Stimulated activated CD4-positive, alpha-beta T cell treated with anti-CD3 and anti-CD28 coated beads, Interleukin-15, amount 100 ng/mL, for 24 hours (primary cell): ENCODE data around the gene AK4.
A peak's percentile ranks its signal among the peaks of the same experiment; 100 is the strongest.

Experiments
- DNase-seq: peaks from one replicate; pipeline ENCODE4 v3.0.0-alpha.2; 2020

AK4 gene

DNA sequence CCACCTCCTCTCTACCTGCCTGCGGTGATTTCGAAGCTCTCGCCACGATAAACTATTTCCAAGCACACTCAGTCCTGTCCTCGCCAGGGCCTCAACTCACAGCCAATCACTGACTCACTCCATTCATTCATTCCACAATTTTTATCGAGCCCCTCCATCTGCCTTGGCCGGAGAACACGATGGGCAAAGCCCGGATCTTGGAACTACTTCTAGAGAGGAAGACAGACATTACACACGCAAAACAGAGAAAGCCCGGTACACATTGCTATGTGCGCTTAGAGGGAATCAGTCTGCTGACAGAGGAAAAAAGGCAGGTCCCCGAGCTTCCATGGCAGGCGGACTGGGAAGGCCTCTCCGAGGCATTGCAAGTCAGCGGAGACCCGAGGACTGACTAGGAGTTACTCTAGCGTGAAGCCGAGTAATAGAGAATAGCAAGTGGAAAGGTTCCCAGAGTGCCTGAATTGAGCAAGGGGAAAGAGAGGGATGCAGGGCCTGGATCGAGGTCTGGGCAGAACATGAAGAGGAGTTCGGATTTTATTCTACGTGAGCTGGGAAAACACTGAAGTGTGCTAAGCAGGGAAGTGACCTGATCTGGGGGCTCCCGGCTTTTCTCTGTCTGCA, 107.1 kb downstream of the AK4 start:
- DNase-seq = no peak

DNA sequence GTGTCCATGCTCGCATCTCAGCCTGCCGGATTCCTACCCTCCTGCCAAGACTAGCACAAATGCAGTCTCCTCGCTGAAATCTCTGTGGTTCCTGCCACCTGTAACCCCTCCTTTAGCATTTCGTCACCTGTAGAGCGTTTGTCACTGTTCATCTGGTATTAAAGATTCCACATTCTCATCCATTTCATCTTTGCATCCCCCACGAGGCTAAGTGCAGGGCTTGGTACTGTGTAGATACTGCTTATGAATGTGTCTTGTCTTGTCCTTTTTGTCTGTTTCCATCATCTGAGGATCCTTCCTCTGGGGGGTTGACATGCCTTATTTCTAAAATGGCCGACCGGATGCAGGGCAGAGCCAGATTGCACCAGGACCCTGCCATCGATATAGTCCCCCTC, 107.7 kb downstream of the AK4 start:
- no peak for DNase-seq

DNA sequence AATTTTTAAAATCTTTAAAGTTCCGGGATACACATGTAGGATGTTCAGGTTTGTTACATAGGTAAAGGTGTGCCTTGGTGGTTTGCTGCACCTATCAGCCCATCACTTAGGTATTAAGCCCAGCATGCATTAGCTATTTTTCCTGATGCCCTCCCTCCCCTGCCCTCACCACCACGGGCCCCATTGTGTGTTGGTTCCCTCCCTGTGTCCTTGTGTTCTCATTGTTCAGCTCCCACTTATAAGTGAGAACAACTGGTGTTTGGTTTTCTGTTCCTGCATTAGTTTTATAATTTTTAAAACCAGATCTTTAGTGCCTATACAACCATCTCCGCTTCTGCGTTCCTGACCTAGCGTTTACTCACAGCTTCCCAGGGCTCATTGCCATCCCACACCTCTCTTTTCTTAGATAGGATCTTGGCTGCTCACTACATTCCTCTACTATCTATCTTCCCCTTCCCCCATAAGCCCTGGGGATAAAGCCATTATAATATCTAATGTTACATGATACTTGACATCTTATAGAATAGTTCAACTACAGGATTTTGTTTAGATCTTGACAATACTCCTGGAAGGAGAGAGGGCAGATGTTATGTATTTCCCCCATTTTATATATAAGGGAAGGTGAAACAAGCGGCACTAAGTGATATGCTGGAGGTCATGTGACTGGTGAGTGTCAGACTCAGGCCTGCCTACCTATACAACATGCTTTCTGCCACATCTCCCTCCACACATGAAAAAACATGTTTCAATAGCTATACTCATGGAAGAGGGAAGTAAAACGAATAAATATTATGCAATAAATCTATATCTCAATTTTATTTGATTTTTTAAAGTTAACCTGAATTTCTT, 109.1 kb downstream of the AK4 start:
- no peak for DNase-seq

DNA sequence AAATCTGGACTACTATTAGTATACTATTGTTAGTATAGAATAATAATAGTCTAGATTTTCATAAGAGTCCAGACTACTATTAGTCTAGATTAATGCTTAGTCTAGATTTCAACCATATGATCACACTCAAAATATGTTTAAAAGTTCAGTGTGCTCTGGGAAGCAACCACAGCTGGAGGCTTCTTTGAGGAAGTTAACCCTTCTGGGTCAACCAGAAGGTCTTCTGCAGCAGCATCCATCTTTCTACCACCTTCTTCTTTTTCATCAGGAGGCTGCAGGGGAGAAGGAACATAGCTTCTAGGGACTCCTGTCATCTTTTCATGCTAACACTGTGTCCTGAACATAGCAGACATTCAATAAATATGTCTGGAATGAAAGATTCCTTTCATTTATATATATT, 110.1 kb downstream of the AK4 start:
- DNase-seq = no peak

DNA sequence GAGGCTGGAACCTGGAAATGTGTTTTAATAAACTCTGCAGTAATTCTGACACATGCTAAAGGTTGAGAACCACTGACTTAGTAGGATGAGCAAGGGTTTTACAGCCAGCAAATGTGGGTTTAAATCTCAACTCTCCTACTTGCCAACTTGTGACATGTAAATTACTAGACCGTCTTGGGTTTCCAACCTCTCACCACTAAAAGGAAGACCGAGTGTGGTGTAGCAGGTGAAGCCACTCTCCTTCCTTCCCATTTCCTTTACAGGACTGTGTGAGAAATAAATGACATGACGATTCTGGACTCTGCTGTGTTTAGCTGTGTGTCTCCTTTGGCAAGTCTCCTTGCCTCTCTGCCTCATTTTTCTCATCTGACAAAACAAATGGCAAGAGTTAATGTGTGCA, 111.8 kb downstream of the AK4 start:
- no peak for DNase-seq

DNA sequence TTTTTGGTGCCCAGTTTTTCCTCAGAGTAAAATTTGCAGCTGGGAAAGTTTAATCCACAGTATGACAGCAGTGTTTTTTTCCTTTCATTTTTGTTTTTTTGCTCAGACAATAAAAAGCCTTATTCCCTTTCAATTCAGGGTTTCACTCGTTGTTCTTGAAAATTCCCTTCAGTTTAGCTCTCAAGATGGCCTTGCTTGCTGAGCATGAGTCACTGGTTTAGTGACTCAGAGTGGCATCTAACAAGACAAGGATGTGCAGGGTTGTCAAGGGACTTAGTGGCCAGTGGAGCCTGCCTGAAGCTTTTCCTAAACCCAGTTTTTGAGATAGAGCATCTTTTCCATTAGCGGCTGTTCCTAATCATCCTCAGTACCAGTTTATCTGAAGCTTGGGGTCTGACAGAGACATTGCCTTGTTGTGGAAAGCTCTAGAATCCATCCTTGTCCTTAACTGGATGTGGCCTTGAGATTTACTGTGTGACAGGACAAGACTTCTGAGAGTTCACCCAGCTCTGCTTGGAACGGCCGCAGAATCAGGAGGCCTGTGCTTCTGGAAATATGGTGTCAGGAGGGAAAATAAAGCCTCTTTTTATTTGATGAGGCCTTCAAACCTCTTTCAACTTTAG, 113.0 kb downstream of the AK4 start:
- peak; percentile 30 for DNase-seq

DNA sequence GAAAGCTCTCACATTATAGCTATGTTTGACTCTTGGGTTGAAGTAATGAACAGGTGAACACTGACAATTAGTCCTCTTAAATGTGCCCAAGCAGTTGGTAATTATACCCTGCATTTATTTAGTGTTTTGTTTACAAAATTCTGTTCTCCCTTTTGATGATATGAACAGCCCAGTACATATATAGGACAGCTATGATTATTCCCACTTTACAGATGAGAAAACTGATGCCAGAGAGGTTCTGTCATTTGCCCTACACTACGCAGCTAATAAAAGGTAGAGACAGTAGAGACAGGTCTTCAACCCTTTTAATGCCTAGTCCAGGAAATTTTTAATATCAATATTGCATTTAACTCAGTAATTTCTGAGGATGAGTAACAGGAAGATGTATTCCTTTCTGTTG, 115.3 kb downstream of the AK4 start:
- DNase-seq = no peak

DNA sequence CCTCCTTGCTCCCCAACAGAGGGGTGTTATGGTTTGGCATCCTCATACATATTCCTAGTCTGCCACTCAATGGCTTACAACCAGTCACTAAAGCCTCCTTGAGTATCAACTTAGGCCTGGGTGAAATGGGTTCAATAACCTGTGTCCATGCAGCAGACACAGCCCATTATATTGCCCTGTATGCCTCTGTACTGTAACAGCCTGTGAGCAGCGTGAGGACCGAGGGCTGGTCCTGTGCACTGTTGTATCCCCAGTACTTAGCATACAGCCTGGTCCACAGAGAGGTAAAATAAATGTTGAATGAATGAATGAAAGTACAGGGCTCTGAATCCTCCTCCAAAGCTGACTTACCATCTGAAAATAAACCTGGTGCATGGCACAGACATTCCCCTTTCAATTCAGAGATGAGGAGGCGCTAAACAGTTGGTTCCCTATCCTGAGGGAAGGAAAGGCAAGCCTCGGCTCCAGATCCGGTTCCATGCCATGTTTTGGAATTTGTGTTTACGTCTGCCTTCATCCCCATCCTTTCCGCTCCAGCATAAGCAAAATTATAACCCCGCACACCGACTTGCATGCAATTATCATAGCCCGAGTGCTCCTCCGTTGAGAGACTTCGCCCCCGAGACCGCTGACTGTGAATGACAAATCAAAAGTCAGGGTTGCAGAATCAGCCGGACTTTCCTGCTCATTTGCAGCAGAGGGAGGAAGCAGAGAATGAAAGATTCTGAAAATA, 116.4 kb downstream of the AK4 start:
- peak; percentile 34 for DNase-seq

DNA sequence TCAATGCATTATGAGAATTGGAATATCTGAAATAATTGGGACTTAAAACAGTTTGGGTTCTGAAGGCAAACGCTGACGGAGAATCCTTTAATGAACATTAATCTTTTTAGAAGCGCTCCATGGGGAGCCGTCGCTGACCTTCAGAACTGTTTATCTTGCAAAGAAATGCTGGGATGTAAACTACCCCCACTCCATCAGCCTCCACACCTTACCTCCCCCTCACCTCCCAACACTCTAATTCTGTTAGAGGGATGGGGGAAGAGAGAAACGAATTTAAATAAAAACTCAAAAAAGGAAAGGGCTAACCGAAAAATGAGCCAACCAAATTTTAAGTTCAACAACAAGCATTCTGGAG, 117.3 kb downstream of the AK4 start:
- DNase-seq = no peak

DNA sequence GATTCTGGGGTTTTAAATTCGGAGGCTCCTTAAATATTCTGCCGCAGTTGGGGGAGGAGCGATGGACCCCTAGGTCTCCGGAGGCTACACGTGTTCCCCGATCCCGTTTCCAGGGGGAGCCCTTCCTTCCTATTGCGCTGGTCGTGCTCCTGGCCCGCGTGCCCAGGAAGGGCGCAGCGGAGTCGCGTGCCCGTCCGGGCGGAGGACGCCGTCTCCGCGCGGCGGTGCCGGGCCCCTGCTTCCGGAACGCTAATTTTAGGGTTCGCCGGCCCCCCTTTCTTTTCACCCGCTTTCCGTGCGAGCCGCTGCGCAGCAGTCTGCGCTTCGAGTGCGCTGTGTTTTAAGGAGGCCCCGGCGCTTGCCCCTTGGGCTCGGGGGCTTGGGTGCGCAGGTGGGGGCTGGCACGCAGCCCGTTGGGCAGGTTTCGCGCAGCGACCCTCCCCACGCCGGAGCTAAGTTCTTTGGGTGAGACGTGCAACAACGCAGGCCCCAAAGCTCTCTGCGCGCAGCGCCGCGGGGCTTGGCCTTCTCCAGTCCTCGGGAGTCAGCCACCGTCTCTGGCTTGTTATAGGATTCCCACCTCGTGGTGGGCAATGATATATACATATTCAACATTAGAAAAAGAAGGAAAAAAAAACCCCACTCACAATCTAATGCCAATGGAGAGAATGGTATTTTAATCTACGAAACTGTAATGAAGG, 117.8 kb downstream of the AK4 start:
- peak; percentile 46 for DNase-seq

DNA sequence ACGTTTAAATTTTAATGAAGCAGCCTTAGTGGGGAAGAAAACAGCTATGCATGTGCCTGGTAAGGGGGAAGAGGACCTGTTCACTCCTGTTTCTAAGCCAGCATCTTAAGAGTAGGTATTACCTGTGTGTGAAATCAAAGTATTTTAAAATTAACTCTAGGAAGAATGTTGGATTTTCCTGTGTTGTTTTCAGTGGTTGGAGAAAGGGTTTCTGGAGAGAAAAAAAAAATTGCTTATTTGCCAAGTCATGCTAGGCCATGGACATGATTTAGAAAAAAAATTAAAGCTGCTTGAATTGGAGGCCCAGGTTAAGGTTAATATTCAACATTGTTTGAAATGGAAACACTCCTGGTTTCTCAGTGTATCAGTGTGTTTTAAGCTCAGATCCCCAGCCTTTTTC, 118.5 kb downstream of the AK4 start:
- no peak for DNase-seq

DNA sequence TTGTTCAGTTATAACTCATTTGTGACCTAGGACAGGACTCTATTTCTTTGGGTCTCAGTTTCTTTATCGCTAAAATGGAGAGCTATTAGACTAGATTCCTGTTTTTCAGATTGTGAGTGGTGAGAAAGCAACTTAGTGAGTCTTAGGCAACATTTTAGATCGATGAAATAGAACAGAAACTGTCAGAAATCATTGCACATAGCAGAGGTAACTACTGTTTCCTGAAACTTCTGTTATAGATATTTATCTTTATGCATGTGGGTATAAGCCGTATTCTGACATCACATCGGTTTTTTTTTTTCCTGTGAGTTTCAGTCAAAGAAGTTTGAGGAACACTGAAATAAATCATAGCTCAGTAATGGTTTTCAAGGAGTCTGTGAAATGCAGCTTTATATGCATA, 119.3 kb downstream of the AK4 start:
- DNase-seq = no peak

DNA sequence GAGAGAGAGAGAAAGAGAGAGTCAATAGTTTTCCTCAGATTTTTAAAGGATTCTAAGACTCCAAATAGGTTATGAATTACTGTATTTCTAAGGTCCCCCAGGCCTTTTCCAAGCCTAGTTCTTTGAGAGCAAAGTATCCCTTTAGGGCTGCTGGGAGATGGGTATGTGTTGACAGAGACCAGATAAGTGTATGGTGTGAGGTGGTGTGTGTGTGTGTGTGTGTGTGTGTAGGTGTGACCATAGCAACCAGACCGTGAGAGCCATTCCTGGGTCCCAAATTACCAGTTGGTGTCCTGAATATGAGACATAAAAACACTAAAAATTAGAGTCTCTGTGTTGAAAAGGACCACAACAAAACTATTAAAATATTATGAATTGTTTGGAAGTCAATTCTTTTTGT, 119.7 kb downstream of the AK4 start:
- DNase-seq = no peak

DNA sequence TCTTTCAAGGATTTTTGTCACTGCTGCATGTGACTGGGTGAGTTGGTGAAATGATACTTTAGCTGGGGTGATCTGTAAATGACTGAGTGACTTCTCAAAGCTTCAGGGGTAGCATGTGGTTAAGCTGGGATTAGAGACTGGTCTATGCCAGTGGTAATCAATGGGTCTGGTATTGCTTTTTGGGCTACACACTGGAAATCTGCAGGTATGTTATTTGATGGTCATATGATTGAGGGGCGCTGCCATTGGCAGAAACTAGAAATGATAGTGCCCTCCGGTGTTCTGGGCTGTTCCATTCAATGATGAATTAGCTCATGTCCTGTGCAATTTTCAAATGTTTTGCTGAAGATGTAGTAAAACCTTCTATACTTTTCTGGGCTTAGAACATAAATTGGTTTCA, 121.6 kb downstream of the AK4 start:
- no peak for DNase-seq

DNA sequence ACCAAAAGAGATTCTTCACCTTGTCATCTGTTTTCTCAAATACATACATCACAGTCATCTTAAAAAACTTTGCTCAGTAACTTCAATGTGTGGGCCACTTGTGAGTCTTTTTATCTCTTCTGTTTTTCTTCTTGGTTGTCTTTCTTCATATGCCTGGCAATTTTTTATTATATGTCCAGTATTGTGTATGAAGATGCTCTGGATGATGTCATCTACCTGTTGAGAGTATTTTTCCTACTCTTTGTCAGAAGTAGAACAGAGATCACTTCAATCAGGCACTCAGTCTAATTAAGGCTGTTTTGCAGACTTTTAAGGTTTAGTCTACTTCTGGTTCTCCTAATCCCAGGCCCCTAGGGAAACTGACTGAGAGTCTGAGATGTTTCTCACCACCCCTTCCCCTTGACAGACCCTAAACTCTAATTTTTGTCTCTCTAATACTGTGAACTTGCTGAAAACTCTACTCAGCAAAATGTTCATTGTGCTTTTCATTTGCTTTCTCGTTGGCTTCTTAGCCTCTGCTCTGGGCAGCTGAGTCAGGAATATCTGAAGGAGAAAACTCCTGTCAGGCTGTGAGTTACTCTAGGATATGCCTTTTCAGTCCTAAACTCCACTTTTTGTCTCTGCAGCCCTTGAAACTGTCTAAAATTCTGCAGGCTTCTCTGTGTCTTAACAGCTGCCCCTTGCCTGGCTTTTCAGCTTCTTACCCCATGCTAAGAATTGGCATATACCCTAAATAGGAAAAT, 128.4 kb downstream of the AK4 start:
- DNase-seq = no peak

DNA sequence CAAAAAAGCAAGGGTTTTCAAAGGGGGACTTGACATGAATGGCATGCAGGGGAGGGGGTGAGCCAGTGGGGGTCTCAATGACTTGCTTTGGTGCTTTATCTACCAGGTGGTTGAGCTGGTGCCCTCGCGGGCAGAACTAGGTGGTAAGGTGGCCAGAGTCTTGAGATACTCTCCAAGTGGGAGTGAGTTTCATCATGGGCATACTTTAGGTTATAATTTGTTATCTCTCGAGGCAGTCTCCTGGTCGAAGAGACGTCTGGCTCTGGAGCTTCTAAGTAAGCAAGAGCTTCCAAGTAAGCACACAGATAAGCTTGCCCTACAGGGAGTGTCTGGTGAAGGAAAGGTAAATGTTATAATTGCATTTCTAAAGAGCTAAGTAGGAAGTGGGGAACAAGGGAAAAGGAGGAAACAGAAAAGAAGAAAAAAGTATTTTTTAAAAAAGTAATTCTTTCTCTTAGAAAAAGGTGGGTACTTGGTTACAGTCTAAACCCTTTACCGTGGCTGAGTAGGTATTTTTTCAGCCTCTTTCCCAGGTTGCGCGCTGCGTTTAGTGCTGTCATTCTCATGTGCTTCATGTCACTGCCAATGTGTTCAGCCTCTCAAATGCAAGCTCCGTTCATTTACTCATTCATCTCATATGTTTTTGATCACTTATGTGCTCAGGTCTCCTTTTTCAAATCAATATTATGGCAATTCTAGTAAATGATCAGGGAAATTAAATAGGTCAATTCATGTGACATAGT, 129.8 kb downstream of the AK4 start:
- no peak for DNase-seq

DNA sequence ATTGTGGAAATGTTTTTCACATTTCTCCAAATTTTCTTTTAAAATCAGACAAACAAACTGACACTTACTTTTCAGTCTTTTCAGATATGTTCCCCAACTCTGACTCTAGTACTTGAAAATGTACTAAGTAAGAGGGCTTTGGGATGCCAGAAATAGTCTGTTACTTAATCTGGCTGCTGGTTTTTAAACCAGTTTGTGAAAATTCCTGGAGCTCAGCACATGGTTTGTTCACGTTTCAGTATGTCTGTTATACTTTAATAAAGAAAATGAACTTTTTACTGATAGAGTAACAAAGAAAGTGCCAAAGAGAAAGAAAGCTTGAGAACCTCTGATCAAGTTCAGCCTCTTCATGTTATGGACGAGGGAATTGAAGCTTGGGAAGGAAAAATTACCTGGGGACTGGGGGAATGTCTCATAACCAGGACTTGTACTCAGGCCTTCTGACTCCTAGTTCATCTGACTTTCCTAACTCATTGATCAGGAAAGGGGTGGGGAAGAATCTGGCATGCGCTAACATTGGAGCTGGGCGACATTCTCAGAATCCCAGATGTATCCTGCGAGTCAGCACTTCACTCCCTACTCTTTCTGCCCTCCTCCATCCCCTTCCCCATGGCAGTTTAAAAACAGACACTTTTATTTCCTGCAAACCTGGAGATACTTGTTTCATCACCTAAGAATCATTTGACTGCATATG, 130.5 kb downstream of the AK4 start:
- DNase-seq = no peak

DNA sequence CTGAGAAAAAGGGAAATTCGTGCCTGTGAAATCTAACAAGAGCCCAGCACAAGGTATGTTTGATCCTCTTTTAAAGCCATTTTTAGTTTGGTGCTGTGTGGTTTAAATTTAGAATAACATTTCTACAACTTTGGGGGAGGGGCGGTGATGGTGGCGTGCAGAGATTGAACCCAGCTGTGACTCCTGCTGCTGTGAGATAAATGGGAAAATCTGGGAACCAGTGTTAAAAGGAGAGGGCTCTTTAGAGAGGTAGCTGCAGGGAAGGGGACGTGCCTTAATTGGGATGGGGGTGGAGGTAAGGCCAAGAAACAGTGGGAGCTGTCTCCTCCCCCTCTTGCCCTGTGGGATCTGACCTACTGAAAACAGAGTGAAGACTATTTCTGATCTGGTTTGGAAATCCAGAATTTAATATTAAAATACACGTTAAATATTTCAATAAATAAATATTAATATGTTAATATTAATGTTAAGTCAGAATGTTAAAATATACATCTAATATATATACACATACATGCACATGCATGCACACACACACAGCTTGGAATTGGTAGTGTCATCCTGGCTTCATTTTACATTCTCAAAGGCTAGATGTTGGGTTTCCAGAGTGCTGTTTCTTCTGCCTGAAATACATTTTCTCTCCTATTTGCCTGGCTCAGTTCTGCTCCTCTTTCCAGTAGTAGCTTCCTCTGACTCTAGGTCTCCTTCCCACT, 131.2 kb downstream of the AK4 start:
- DNase-seq = no peak
